H9 (cell line): Measurements from ENCODE around the gene SEMA3C. TPM values are rescaled to one million over a fixed set of nuclear protein-coding genes. Genes with fewer than 3 reads are reported as not detected.

Experiments
- DNase-seq: peaks from one replicate; pipeline ENCODE4 v3.0.0-alpha.2; 2017
- H2AFZ ChIP-seq: one replicate; pipeline ENCODE4 v1.6.1; 2013; ENCODE audit warnings: mild to moderate bottlenecking, low read length, control low read depth, moderate library complexity
- H2AK5ac ChIP-seq: 2 replicates; pipeline ENCODE4 v1.6.1; 2013; ENCODE audit warnings: low read length, control low read depth, mixed read lengths; ENCODE audit not compliant: insufficient read length
- H2BK120ac ChIP-seq: one replicate; pipeline ENCODE4 v1.6.1; 2013; ENCODE audit warnings: low read depth, mild to moderate bottlenecking, low read length, control low read depth, inconsistent platforms; ENCODE audit not compliant: poor library complexity, severe bottlenecking
- H2BK12ac ChIP-seq: 2 replicates; pipeline ENCODE4 v1.6.1; 2013; ENCODE audit warnings: low read length, control low read depth, mixed read lengths, low read depth; ENCODE audit not compliant: insufficient read length
- H2BK15ac ChIP-seq: 2 replicates; pipeline ENCODE4 v1.6.1; 2013; ENCODE audit warnings: low read depth, low read length, control low read depth
- H2BK20ac ChIP-seq: one replicate; pipeline ENCODE4 v1.6.1; 2013; ENCODE audit warnings: low read depth, mild to moderate bottlenecking, low read length, control low read depth, inconsistent platforms; ENCODE audit not compliant: poor library complexity, severe bottlenecking
- H2BK5ac ChIP-seq: 2 replicates; pipeline ENCODE4 v1.6.1; 2013; ENCODE audit warnings: low read length, control low read depth, mixed read lengths; ENCODE audit not compliant: insufficient read length
- H3K14ac ChIP-seq: 2 replicates; pipeline ENCODE4 v1.6.1; 2013; ENCODE audit warnings: low read length, control low read depth; ENCODE audit not compliant: insufficient read depth
- H3K18ac ChIP-seq: 2 replicates; pipeline ENCODE4 v1.6.1; 2013; ENCODE audit warnings: low read depth, mild to moderate bottlenecking, mixed read lengths, low read length, control low read depth; ENCODE audit not compliant: insufficient read length
- H3K23ac ChIP-seq: 2 replicates; pipeline ENCODE4 v1.6.1; 2013; ENCODE audit warnings: low read length, control low read depth, mixed read lengths, low read depth; ENCODE audit not compliant: insufficient read length
- H3K23me2 ChIP-seq: 2 replicates; pipeline ENCODE4 v1.6.1; 2013; ENCODE audit warnings: low read depth, mild to moderate bottlenecking, mixed read lengths, low read length, control low read depth; ENCODE audit not compliant: insufficient read length, poor library complexity, severe bottlenecking
- H3K27ac ChIP-seq: 2 replicates; pipeline ENCODE4 v1.5.1; 2013; ENCODE audit warnings: low read length, control low read depth, mixed read lengths, low read depth; ENCODE audit not compliant: insufficient read length
- H3K27me3 ChIP-seq: 2 replicates; pipeline ENCODE4 v1.6.1; 2013; ENCODE audit warnings: low read length, control low read depth, inconsistent platforms; ENCODE audit not compliant: insufficient read depth
- H3K4ac ChIP-seq: 2 replicates; pipeline ENCODE4 v1.6.1; 2013; ENCODE audit warnings: low read depth, mild to moderate bottlenecking, control low read depth, inconsistent platforms, low read length, moderate library complexity
- H3K4me1 ChIP-seq: 2 replicates; pipeline ENCODE4 v1.6.1; 2013; ENCODE audit warnings: low read length, control low read depth, inconsistent platforms; ENCODE audit not compliant: insufficient read depth
- H3K4me2 ChIP-seq: 2 replicates; pipeline ENCODE4 v1.6.1; 2013; ENCODE audit warnings: low read length, control low read depth, mixed read lengths; ENCODE audit not compliant: insufficient read length, insufficient read depth
- H3K56ac ChIP-seq: 2 replicates; pipeline ENCODE4 v1.6.1; 2013; ENCODE audit warnings: low read depth, mild to moderate bottlenecking, mixed read lengths, low read length, control low read depth; ENCODE audit not compliant: insufficient read length
- H3K79me1 ChIP-seq: 2 replicates; pipeline ENCODE4 v1.6.1; 2013; ENCODE audit warnings: low read depth, mild to moderate bottlenecking, moderate library complexity, low read length, control low read depth, inconsistent platforms; ENCODE audit not compliant: insufficient read depth, poor library complexity, severe bottlenecking
- H3K79me2 ChIP-seq: 2 replicates; pipeline ENCODE4 v1.6.1; 2013; ENCODE audit warnings: low read length, control low read depth, inconsistent platforms; ENCODE audit not compliant: insufficient read depth
- H3K9ac ChIP-seq: 2 replicates; pipeline ENCODE4 v1.6.1; 2013; ENCODE audit warnings: low read length, control low read depth, mixed read lengths; ENCODE audit not compliant: insufficient read length; ENCODE audit errors: extremely low read depth
- H3K9me3 ChIP-seq: one replicate; pipeline ENCODE4 v1.6.1; 2013; ENCODE audit warnings: low read depth, low read length, inconsistent platforms; ENCODE audit not compliant: control insufficient read depth
- H3T11ph ChIP-seq: one replicate; pipeline ENCODE4 v1.6.1; 2013; ENCODE audit warnings: mild to moderate bottlenecking, low read length, control low read depth, inconsistent platforms
- H4K20me1 ChIP-seq: one replicate; pipeline ENCODE4 v1.6.1; 2013; ENCODE audit not compliant: control insufficient read depth, insufficient read length, insufficient read depth
- H4K5ac ChIP-seq: 2 replicates; pipeline ENCODE4 v1.6.1; 2013; ENCODE audit warnings: low read depth, mild to moderate bottlenecking, mixed read lengths, low read length, control low read depth; ENCODE audit not compliant: insufficient read length
- H4K8ac ChIP-seq: replicated peaks from 2 replicates; pipeline ENCODE4 v1.6.1; 2013; ENCODE audit warnings: low read length, control low read depth, mixed read lengths, low read depth; ENCODE audit not compliant: insufficient read length
- H4K91ac ChIP-seq: 2 replicates; pipeline ENCODE4 v1.6.1; 2013; ENCODE audit warnings: low read depth, mild to moderate bottlenecking, moderate library complexity, mixed read lengths, low read length, control low read depth; ENCODE audit not compliant: insufficient read length
- H3K27ac Mint-ChIP-seq, 3 experiments: 2 replicates in 2 of 3; 3 replicates in 1 of 3; pipeline ENCODE4 v1.8.0; 2020 to 2021; ENCODE audit warnings: mixed read lengths in 3 of 3, mild to moderate bottlenecking in 1 of 3, moderate library complexity in 1 of 3
- H3K27me3 Mint-ChIP-seq: 2 replicates; pipeline ENCODE4 v1.8.0; 2021; ENCODE audit warnings: low read depth, mild to moderate bottlenecking, moderate library complexity, mixed read lengths
- H3K36me3 Mint-ChIP-seq, 3 experiments: 2 replicates in 2 of 3; 3 replicates in 1 of 3; pipeline ENCODE4 v1.8.0; 2020 to 2021; ENCODE audit warnings: low read depth in 3 of 3, mixed read lengths in 3 of 3; ENCODE audit not compliant: insufficient read depth in 1 of 3
- H3K4me1 Mint-ChIP-seq, 2 experiments: 2 replicates each; pipeline ENCODE4 v1.8.0; 2020; ENCODE audit warnings: mixed read lengths in 2 of 2
- H3K4me3 Mint-ChIP-seq, 2 experiments: 2 replicates in 1 of 2; 3 replicates in 1 of 2; pipeline ENCODE4 v1.8.0; 2020 to 2021; ENCODE audit warnings: mild to moderate bottlenecking in 2 of 2, mixed read lengths in 2 of 2, moderate library complexity in 1 of 2
- H3K9me3 Mint-ChIP-seq, 2 experiments: 2 replicates in 1 of 2; 3 replicates in 1 of 2; pipeline ENCODE4 v1.8.0; 2020; ENCODE audit warnings: mild to moderate bottlenecking in 2 of 2, mixed read lengths in 2 of 2, moderate library complexity in 1 of 2
- CTCF ChIP-seq: fragments of 200-600 bp; sonication (generic); conservative IDR thresholded peaks from 3 replicates; pipeline ENCODE4 v1.8.0; 2021; ENCODE audit warnings: antibody characterized with exemption, mild to moderate bottlenecking
- total RNA-seq: library from RNA; stranded (reverse); gene quantifications from 2 replicates; pipeline ENCODE4 v1.2.1, GENCODE V29; 2021

Gene SEMA3C
- total RNA-seq, 1 experiment from 2014 or later: 1.6 TPM

GRCh38 chr7:80839855-80840254 lies 79.0 kb downstream of the SEMA3C start:
- Histone ChIP-seq H4K5ac (no peak overlapping the region), H3K18ac (no peak overlapping the region), H3T11ph (no peak overlapping the region), H2BK5ac (no peak overlapping the region), H3K79me1 (no peaks in the 10 kb centered on the region), H3K23ac (no peak overlapping the region), H4K91ac (no peak overlapping the region), H2BK15ac (no peak overlapping the region), H3K56ac (no peak overlapping the region), H2AK5ac (no peak overlapping the region), H3K9ac (no peak overlapping the region), H3K9me3 (no peaks in the 10 kb centered on the region), H3K23me2 (no peaks in the 10 kb centered on the region), H3K4ac (no peak overlapping the region), H3K4me2 (no peak overlapping the region), H3K27ac (no peak overlapping the region), H2BK120ac (no peak overlapping the region), H4K20me1 (no peaks in the 10 kb centered on the region), H3K4me1 (no peaks in the 10 kb centered on the region; the same call in 1 of the 2 replicates), H4K8ac (no peak overlapping the region), H2AFZ (no peak overlapping the region), H2BK20ac (no peak overlapping the region), H3K27me3 (no peaks in the 10 kb centered on the region), H3K14ac (no peak overlapping the region), H2BK12ac (no peak overlapping the region), H3K79me2 (no peaks in the 10 kb centered on the region)
- Mint-ChIP-seq H3K9me3 (no peaks in the 10 kb centered on the region), H3K4me1 (peaks cover 26 to 27% of the 10 kb centered on the region in 2 experiments), H3K4me3 (no peak overlapping the region), H3K27ac (no peak overlapping the region), H3K27me3 (no peaks in the 10 kb centered on the region), H3K36me3 (no peaks in the 10 kb centered on the region)
- no peak for DNase-seq
- no peak for TF ChIP-seq CTCF
